Heart left ventricle (tissue), 16 donors: ENCODE measurements around the gene IL1R2. TPM values are rescaled to one million over a fixed set of nuclear protein-coding genes. Genes with fewer than 3 reads are reported as not detected.

ENCODE experiments used
- ATAC-seq, 4 donors: fragments of 200-7000 bp; cut with Tn5 transposase; one replicate each; pipeline ENCODE4 v1.9.1; 2020 to 2022; ENCODE audit warnings: moderate library complexity in 4 of 4, mild to moderate bottlenecking in 3 of 4, moderate number of reproducible peaks in 1 of 4
- DNase-seq, 5 donors: peaks; one replicate each; pipeline ENCODE4 v3.0.0-alpha.2; 2020
- H3K27ac ChIP-seq, 12 donors: fragments of 200-600 bp; sonication (generic) in 4 of 12; one replicate each; pipeline versions ENCODE4 v1.5.0 to v1.8.0; 2016 to 2022; ENCODE audit warnings: mild to moderate bottlenecking in 2 of 12
- H3K27me3 ChIP-seq, 9 donors: fragments of 200-600 bp; sonication (generic) in 2 of 9; one replicate each; pipeline versions ENCODE4 v1.5.1 to v1.8.0; 2016 to 2022; ENCODE audit warnings: mild to moderate bottlenecking in 3 of 9
- H3K36me3 ChIP-seq, 9 donors: fragments of 200-600 bp; sonication (generic) in 2 of 9; one replicate each; pipeline versions ENCODE4 v1.5.0 to v1.8.0; 2018 to 2022; ENCODE audit warnings: mild to moderate bottlenecking in 2 of 9
- H3K4me1 ChIP-seq, 12 donors: fragments of 200-600 bp; sonication (generic) in 4 of 12; one replicate each; pipeline versions ENCODE4 v1.5.0 to v1.8.0; 2016 to 2022; ENCODE audit warnings: mild to moderate bottlenecking in 3 of 12
- H3K4me3 ChIP-seq, 12 donors: fragments of 200-600 bp; sonication (generic) in 4 of 12; one replicate each; pipeline versions ENCODE4 v1.5.0 to v1.8.0; 2017 to 2022; ENCODE audit warnings: mild to moderate bottlenecking in 9 of 12, moderate library complexity in 4 of 12
- H3K9me3 ChIP-seq, 12 donors: fragments of 200-600 bp; sonication (generic) in 4 of 12; one replicate each; pipeline versions ENCODE4 v1.5.0 to v1.8.0; 2016 to 2022; ENCODE audit warnings: mild to moderate bottlenecking in 1 of 12
- CTCF ChIP-seq, 12 donors: fragments of 200-600 bp; sonication (generic) in 4 of 12; IDR thresholded peaks; one replicate each; pipeline versions ENCODE4 v1.5.0 to v1.8.0; 2018 to 2022; ENCODE audit warnings: antibody characterized with exemption in 12 of 12, mild to moderate bottlenecking in 5 of 12
- POLR2A ChIP-seq, 2 donors: fragments of 450-650 bp; IDR thresholded peaks; one replicate each; pipeline ENCODE4 v1.6.1; 2017; ENCODE audit warnings: antibody characterized with exemption in 2 of 2, mild to moderate bottlenecking in 2 of 2, moderate library complexity in 2 of 2
- WGBS, 4 donors: extraction: QIAGEN DNeasy Blood & Tissue Kit in 2 of 4; methylation state at CpG; one replicate each; pipeline versions ENCODE4 v1.1.5 to v1.1.7; 2013 to 2018; 5-methylcytosine and 5-hydroxymethylcytosine counted together
- intact Hi-C, 10 donors: fragments of 100-400 bp; cut with DNase I; formaldehyde crosslinking; loops; one replicate each; pipeline versions ENCODE4 v1.11.1 to v1.14.2; 2022
- polyA plus RNA-seq, 2 donors: library from polyadenylated mRNA; stranded (reverse); fragments of 200-250 nt; gene quantifications; one replicate each; pipeline ENCODE4 v1.2.3, GENCODE V29; 2013
- total RNA-seq, 9 donors: library from RNA; depleted of rRNA in 2 of 9; stranded (reverse); fragments of >200 nt in 2 of 9; fragmentation: NEBNext Ultra II Directional in 3 of 9; extraction: Animal tissue kit (Norgen Biotek cat#: 25700) in 3 of 9; gene quantifications; one replicate each; pipeline versions ENCODE4 v1.1.0 to v1.2.4, GENCODE V29; 2016 to 2023
- donor health status: ischemic (EF 13 %, LVEDD 7.1; RV severe dilation, severe dysfunction).
- donor health status: healthy with polysubstance abuse.
- donor health status: DM: no; HTN: yes; CAD: no.
- donor health status: DM: no; HTN: no; CAD: no.
- donor health status: ischemic (EF 25% LVEDD 6.9; RV normal size, moderate dysfunction).
- donor health status: ischemic (EF 25% LVEDD 5.7; RV mildly dilated, moderate dysfunction).
- donor health status: healthy.
- donor health status: DM: yes; HTN: yes; CAD: no.
- donor health status: ischemic (EF 35%, LVEDD 5.7; RV mildly dilated, moderate dysfunction).
- donor health status: nonischemic (EF 11% LVEDD 7.7; RV severe dilation, severe dysfunction).
- donor health status: DM: yes; HTN: yes; CAD: no.
- donor health status: PGD.
- donor health status: ischemic (EF 29% LVEDD 5.4; RV normal size, mild dysfunction).
- donor health status: nonischemic (EF 23%, LVEDD 6.1; RV moderate dilation, normal function).

Gene IL1R2
- total and polyA plus RNA-seq, 11 donors, result 0.77 to 8.0 (median 2.1) TPM; not detected in 3

GRCh38 chr2:102057502-102058292, 65.9 kb downstream of the IL1R2 start:
- H3K27ac ChIP-seq, result peak overlapping the region in 3 of 12 donors; percentile 7 to 76 (median 10)
- DNase-seq, result peak in 2 of 5 donors; percentile 63
- no peak for ATAC-seq
- WGBS, 4 donors, result 67 to 72% (median 70%) methylated on average over 14 of the region's 14 CpGs
- H3K36me3 ChIP-seq, result no peaks in the 10 kb centered on the region
- peaks cover 0 to 4% (median 0%) of the 10 kb centered on the region in 9 donors for H3K27me3 ChIP-seq
- intact Hi-C loops, result no loop called here
- H3K4me3 ChIP-seq, result no peak overlapping the region
- TF ChIP-seq CTCF (IDR thresholded peaks at IDR 0.05), result no peak
- no peak for TF ChIP-seq POLR2A (IDR thresholded peaks at IDR 0.05)
- peaks cover 0 to 67% (median 25%) of the 10 kb centered on the region in 12 donors for H3K4me1 ChIP-seq
- no peaks in the 10 kb centered on the region for H3K9me3 ChIP-seq

GRCh38 chr2:102058293-102058833, 66.6 kb downstream of the IL1R2 start:
- no peaks in the 10 kb centered on the region for H3K9me3 ChIP-seq
- H3K27me3 ChIP-seq, result peaks cover 0 to 4% (median 0%) of the 10 kb centered on the region in 9 donors
- H3K27ac ChIP-seq, result peak overlapping the region in 1 of 12 donors; percentile 76
- intact Hi-C loops, result no loop called here
- TF ChIP-seq CTCF (IDR thresholded peaks at IDR 0.05), result no peak
- no peak for TF ChIP-seq POLR2A (IDR thresholded peaks at IDR 0.05)
- ATAC-seq (no peak), DNase-seq (no peak)
- peaks cover 0 to 70% (median 28%) of the 10 kb centered on the region in 12 donors for H3K4me1 ChIP-seq
- 92 to 96% (median 95%) methylated on average over 8 of the region's 8 CpGs for WGBS, 4 donors
- no peak overlapping the region for H3K4me3 ChIP-seq
- H3K36me3 ChIP-seq, result no peaks in the 10 kb centered on the region

- WGBS, 4 donors, result 67 to 87% (median 82%) methylated on average over 1 of the region's 1 CpG
- peaks cover 0 to 4% (median 0%) of the 10 kb centered on the region in 9 donors for H3K27me3 ChIP-seq
Measured at GRCh38 chr2:102059151-102059550, 67.4 kb downstream of the IL1R2 start.

More at GRCh38 chr2:102059151-102059550, 67.4 kb downstream of the IL1R2 start:
- Histone ChIP-seq H3K36me3 (no peaks in the 10 kb centered on the region), H3K27ac (no peak overlapping the region), H3K4me1 (peaks cover 0 to 78% (median 36%) of the 10 kb centered on the region in 12 donors), H3K9me3 (no peaks in the 10 kb centered on the region), H3K4me3 (no peak overlapping the region)
- TF ChIP-seq CTCF (IDR thresholded peaks at IDR 0.05) (no peak), POLR2A (IDR thresholded peaks at IDR 0.05) (no peak)
- intact Hi-C loops, result no loop called here
- DNase-seq (no peak), ATAC-seq (no peak)
